WTC11 (cell line): ENCODE results near the gene SLC38A11.

Experiments used
- ATF2 ChIP-seq: sonication (generic); formaldehyde crosslinking; IDR thresholded peaks from 2 replicates; pipeline ENCODE4 v1.8.1; 2022; ENCODE audit warnings: low read depth, missing genetic modification reagents, borderline replicate concordance
- CTCF ChIP-seq: fragments of 200-600 bp; IDR thresholded peaks from 2 replicates; pipeline ENCODE4 v1.8.0; 2022; ENCODE audit warnings: antibody characterized with exemption
- MAX ChIP-seq: sonication (generic); formaldehyde crosslinking; IDR thresholded peaks from 2 replicates; pipeline ENCODE4 v1.8.0; 2022; ENCODE audit warnings: mild to moderate bottlenecking, missing genetic modification reagents
- NFE2L1 ChIP-seq: sonication (generic); formaldehyde crosslinking; IDR thresholded peaks from 2 replicates; pipeline ENCODE4 v1.8.1; 2023; ENCODE audit warnings: missing genetic modification reagents
- USF1 ChIP-seq: sonication (generic); formaldehyde crosslinking; IDR thresholded peaks from 2 replicates; pipeline ENCODE4 v1.8.0; 2022; ENCODE audit warnings: mild to moderate bottlenecking, missing genetic modification reagents
- USF2 ChIP-seq: sonication (generic); formaldehyde crosslinking; IDR thresholded peaks from 2 replicates; pipeline ENCODE4 v1.8.1; 2023; ENCODE audit warnings: mild to moderate bottlenecking, missing genetic modification reagents, moderate library complexity
- ZNF317 ChIP-seq: sonication (generic); formaldehyde crosslinking; IDR thresholded peaks from 2 replicates; pipeline ENCODE4 v1.8.1; 2023; ENCODE audit warnings: low read depth, mild to moderate bottlenecking, moderate library complexity, missing genetic modification reagents, borderline replicate concordance

GRCh38 chr2:164979113-164979512, 23.8 kb upstream of the SLC38A11 start:
- TF ChIP-seq CTCF = no peak
- TF ChIP-seq ATF2 (CRISPR knock-in tag) = no peak
- no peak for TF ChIP-seq ZNF317 (CRISPR knock-in tag)
- TF ChIP-seq USF1 (CRISPR knock-in tag) = no peak
- no peak for TF ChIP-seq NFE2L1 (CRISPR knock-in tag)
- no peak for TF ChIP-seq USF2
- TF ChIP-seq MAX (CRISPR knock-in tag) = no peak
